Heart left ventricle (tissue), 13 donors: ENCODE measurements around the gene FOXQ1.
"Not testable (repeated sequence)": the region's sequence is repeated elsewhere in the genome, so short reads cannot be mapped to it uniquely, and the experiment has no call there.

ENCODE experiments used
- POLR2A ChIP-seq, 2 donors: fragments of 450-650 bp; IDR thresholded peaks; one replicate each; pipeline ENCODE4 v1.6.1; 2017; ENCODE audit warnings: antibody characterized with exemption in 2 of 2, mild to moderate bottlenecking in 2 of 2, moderate library complexity in 2 of 2
- TF ChIP-seq, protein P1 (sequence below), 12 donors: fragments of 200-600 bp; sonication (generic) in 4 of 12; IDR thresholded peaks; one replicate each; pipeline versions ENCODE4 v1.5.0 to v1.8.0; 2018 to 2022; ENCODE audit warnings: antibody characterized with exemption in 12 of 12, mild to moderate bottlenecking in 5 of 12
- donor health status: ischemic (EF 13 %, LVEDD 7.1; RV severe dilation, severe dysfunction).
- donor health status: DM: no; HTN: yes; CAD: no.
- donor health status: DM: no; HTN: no; CAD: no.
- donor health status: ischemic (EF 25% LVEDD 6.9; RV normal size, moderate dysfunction).
- donor health status: ischemic (EF 25% LVEDD 5.7; RV mildly dilated, moderate dysfunction).
- donor health status: ischemic (EF 35%, LVEDD 5.7; RV mildly dilated, moderate dysfunction).
- donor health status: nonischemic (EF 11% LVEDD 7.7; RV severe dilation, severe dysfunction).
- donor health status: DM: yes; HTN: yes; CAD: no.
- donor health status: PGD.
- donor health status: ischemic (EF 29% LVEDD 5.4; RV normal size, mild dysfunction).
- donor health status: nonischemic (EF 23%, LVEDD 6.1; RV moderate dilation, normal function).

DNA sequence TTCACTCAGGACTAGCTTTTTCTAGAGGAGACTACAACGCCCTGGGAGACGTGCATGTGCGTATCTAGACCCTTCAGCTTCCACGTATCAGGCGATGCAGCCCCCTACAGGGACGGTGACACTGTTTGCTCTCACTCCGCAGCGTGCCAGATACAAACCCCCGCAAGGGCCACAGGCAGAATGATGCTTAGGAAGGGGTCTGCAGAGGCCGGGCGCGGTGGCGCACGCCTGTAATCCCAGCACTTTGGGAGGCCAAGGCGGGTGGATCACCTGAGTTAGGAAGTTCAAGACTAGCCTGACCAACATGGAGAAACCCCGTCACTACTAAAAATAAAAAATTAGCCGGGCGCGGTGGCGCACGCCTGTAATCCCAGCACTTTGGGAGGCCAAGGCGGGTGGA, 6.7 kb downstream of the FOXQ1 start:
- TF ChIP-seq, protein P1, sequence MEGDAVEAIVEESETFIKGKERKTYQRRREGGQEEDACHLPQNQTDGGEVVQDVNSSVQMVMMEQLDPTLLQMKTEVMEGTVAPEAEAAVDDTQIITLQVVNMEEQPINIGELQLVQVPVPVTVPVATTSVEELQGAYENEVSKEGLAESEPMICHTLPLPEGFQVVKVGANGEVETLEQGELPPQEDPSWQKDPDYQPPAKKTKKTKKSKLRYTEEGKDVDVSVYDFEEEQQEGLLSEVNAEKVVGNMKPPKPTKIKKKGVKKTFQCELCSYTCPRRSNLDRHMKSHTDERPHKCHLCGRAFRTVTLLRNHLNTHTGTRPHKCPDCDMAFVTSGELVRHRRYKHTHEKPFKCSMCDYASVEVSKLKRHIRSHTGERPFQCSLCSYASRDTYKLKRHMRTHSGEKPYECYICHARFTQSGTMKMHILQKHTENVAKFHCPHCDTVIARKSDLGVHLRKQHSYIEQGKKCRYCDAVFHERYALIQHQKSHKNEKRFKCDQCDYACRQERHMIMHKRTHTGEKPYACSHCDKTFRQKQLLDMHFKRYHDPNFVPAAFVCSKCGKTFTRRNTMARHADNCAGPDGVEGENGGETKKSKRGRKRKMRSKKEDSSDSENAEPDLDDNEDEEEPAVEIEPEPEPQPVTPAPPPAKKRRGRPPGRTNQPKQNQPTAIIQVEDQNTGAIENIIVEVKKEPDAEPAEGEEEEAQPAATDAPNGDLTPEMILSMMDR (IDR thresholded peaks at IDR 0.05): not testable (repeated sequence)
- not testable (repeated sequence) for TF ChIP-seq POLR2A (IDR thresholded peaks at IDR 0.05)
